K562 (cell line): ENCODE measurements around the gene STPG4.

ENCODE experiments used
- CTCF ChIP-seq, 3 experiments: IDR thresholded peaks in 2 of 3; conservative IDR thresholded peaks in 1 of 3; 2 replicates each; pipeline ENCODE4 v1.5.1; 2011 to 2012; ENCODE audit warnings: low read length in 3 of 3, mild to moderate bottlenecking in 3 of 3, control low read depth in 2 of 3, improper control_type of control experiment in 1 of 3, inconsistent platforms in 1 of 3, low read depth in 1 of 3, mixed read lengths in 1 of 3, moderate library complexity in 1 of 3; ENCODE audit not compliant: insufficient read depth in 2 of 3
- DPF2 ChIP-seq: fragments of 450-650 bp; IDR thresholded peaks from 2 replicates; pipeline ENCODE4 v1.6.1; 2016
- HMG20A ChIP-seq: fragments of 450-650 bp; formaldehyde crosslinking; conservative IDR thresholded peaks from 2 replicates; pipeline ENCODE4 v1.4.0; 2020; ENCODE audit warnings: mild to moderate bottlenecking, mixed read lengths
- KAT2B ChIP-seq: IDR thresholded peaks from one replicate; pipeline ENCODE4 v1.6.1; 2012; ENCODE audit warnings: low read depth, mild to moderate bottlenecking, control low read depth, inconsistent platforms, low read length, moderate library complexity
- NR2C1 ChIP-seq, 2 experiments: fragments of 450-650 bp; IDR thresholded peaks; 2 replicates each; pipeline ENCODE4 v1.6.1; 2017; ENCODE audit warnings: mild to moderate bottlenecking in 2 of 2, antibody characterized with exemption in 1 of 2, inconsistent platforms in 1 of 2, missing compliant biosample characterization in 1 of 2, missing genetic modification characterization in 1 of 2
- RFX5 ChIP-seq: IDR thresholded peaks from 2 replicates; pipeline ENCODE4 v1.6.1; 2011; ENCODE audit warnings: low read depth, mild to moderate bottlenecking, improper control_type of control experiment, low read length
- RNF2 ChIP-seq: sonication (generic); IDR thresholded peaks from 2 replicates; pipeline ENCODE4 v1.6.1; 2016
- U2AF1 ChIP-seq: fragments of 200-400 bp; formaldehyde crosslinking; optimal IDR thresholded peaks from 2 replicates; pipeline ENCODE3; 2017; ENCODE audit warnings: mild to moderate bottlenecking, low read depth, low read length, moderate library complexity
- ZNF184 ChIP-seq: sonication (generic); formaldehyde crosslinking; IDR thresholded peaks from 2 replicates; pipeline ENCODE4 v1.5.0; 2020; ENCODE audit warnings: missing genetic modification reagents
- ZNF23 ChIP-seq: fragments of 250-450 bp; sonication (Bioruptor Pico); IDR thresholded peaks from 2 replicates; pipeline ENCODE4 v1.4.0; 2020; ENCODE audit warnings: mild to moderate bottlenecking
- ZNF239 ChIP-seq: fragments of 250-450 bp; sonication (Bioruptor Pico); IDR thresholded peaks from 2 replicates; pipeline ENCODE4 v1.4.0; 2020; ENCODE audit warnings: mild to moderate bottlenecking
- ZNF274 ChIP-seq: IDR thresholded peaks from 2 replicates; pipeline ENCODE4 v1.6.1; 2011; ENCODE audit warnings: low read depth, mild to moderate bottlenecking, low read length, moderate library complexity, borderline replicate concordance
- ZNF436 ChIP-seq: fragments of 250-450, 450-650 bp; sonication (Bioruptor Pico); formaldehyde crosslinking; IDR thresholded peaks from 2 replicates; pipeline ENCODE4 v1.7.0; 2020; ENCODE audit warnings: mild to moderate bottlenecking

DNA sequence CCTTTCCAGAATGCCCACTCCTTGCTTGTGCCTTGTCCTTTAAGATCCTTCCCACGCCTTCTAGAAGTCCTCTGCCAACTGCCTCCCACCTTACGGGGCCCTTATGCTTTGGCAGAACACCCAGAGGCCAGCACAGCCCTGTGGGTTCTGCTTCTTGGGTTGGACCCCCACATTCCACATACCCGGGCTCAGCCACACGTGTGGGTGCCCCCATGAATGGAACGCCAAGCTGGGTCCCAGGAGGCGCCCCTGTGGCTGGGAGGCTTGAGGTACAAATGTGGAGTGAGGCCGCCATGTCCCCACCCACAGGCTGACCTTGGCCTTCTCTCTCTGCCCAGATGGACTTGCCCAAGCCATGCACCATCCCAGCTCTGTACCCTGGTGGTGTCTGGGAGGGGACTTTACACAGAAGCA, 74.2 kb downstream of the STPG4 start:
- TF ChIP-seq U2AF1 (no peak), ZNF184 (no peak), RFX5 (no peak), ZNF274 (no peak), CTCF (IDR thresholded peaks at IDR 0.05 in 2 of 3, conservative IDR thresholded peaks at IDR 0.05 in 1 of 3; ENCODE audit: insufficient read depth in 2 of 3, low read depth in 1 of 3, low read length in 3 of 3) (no peak), DPF2 (no peak), ZNF23 (no peak), ZNF436 (CRISPR knock-in tag) (no peak), NR2C1 (IDR thresholded peaks at IDR 0.05) (no peak), NR2C1 (tag; IDR thresholded peaks at IDR 0.05) (no peak), KAT2B (no peak), RNF2 (no peak), HMG20A (CRISPR knock-in tag) (no peak), ZNF239 (CRISPR knock-in tag) (no peak)
